Epithelial cell of umbilical artery (primary cell): Measurements from ENCODE around the gene KCTD4. TPM values are rescaled to one million over a fixed set of nuclear protein-coding genes. Genes with fewer than 3 reads are reported as not detected.

ENCODE experiments used
- total RNA-seq: library from RNA; depleted of rRNA; stranded (reverse); fragments of >200 nt; gene quantifications from 2 replicates; pipeline ENCODE4 v1.2.3, GENCODE V29; 2014

Gene KCTD4
- not detected in 2 replicates for total RNA-seq

GRCh38 chr13:45200701-45201232, at the start of gene KCTD4:
KCTD4 (minus strand) TSS chr13:45201045; CDS start chr13:45194567, 6,478 bp downstream.

Other genes starting within 250 kb of the KCTD4 start
- 1.9 and 3.6 TPM in 2 replicates for gene NUFIP1, start 211.6 kb downstream of the KCTD4 start, total RNA-seq
- 25.3 and 46.5 TPM in 2 replicates for gene GPALPP1, start 211.5 kb downstream of the KCTD4 start, total RNA-seq
- 33.6 and 37.0 TPM in 2 replicates for gene GTF2F2, start 80.5 kb downstream of the KCTD4 start, total RNA-seq
- 1,911 and 2,036 TPM in 2 replicates for gene TPT1, start 140.1 kb upstream of the KCTD4 start, total RNA-seq
- gene SLC25A30, start 217.3 kb upstream of the KCTD4 start, total RNA-seq = 15.9 and 26.0 TPM in 2 replicates